ENCODE data around the gene CARS1.

Gene CARS1

GRCh38 chr11:2999464-2999998, 57.7 kb downstream of the CARS1 start:
- peaks cover 39% of the 10 kb centered on the region for H3K36me3 Mint-ChIP-seq (ENCODE audit: insufficient read depth)
- no peaks in the 10 kb centered on the region for H3K27me3 Mint-ChIP-seq
- DNase-seq (no peak), ATAC-seq (replicated peaks) (no peak)
- peaks cover 0 to 5% of the 10 kb centered on the region in 2 donors for H3K4me1 Mint-ChIP-seq (ENCODE audit: low read depth in 2 of 2)
- no peak overlapping the region for H3K27ac Mint-ChIP-seq
- no peak overlapping the region for H3K4me3 Mint-ChIP-seq
- H3K9me3 Mint-ChIP-seq, result no peaks in the 10 kb centered on the region

- Mint-ChIP-seq H3K27me3 (no peaks in the 10 kb centered on the region), H3K4me3 (no peak overlapping the region), H3K27ac (no peak overlapping the region), H3K9me3 (no peaks in the 10 kb centered on the region), H3K36me3 (ENCODE audit: insufficient read depth) (peaks cover 26% of the 10 kb centered on the region), H3K4me1 (ENCODE audit: low read depth in 2 of 2) (peaks cover 0 to 5% of the 10 kb centered on the region in 2 donors)
- ATAC-seq (replicated peaks), result no peak
- DNase-seq, result no peak
Measured at GRCh38 chr11:2998073-2998850, 59.0 kb downstream of the CARS1 start.

- peaks cover 6 to 8% of the 10 kb centered on the region in 2 donors for H3K4me1 Mint-ChIP-seq (ENCODE audit: low read depth in 2 of 2)
- no peak for DNase-seq
- no peak overlapping the region for H3K27ac Mint-ChIP-seq
- H3K4me3 Mint-ChIP-seq, result no peak overlapping the region
- H3K27me3 Mint-ChIP-seq, result no peaks in the 10 kb centered on the region
- H3K9me3 Mint-ChIP-seq, result no peaks in the 10 kb centered on the region
- no peak for ATAC-seq (replicated peaks)
- peaks cover 26% of the 10 kb centered on the region for H3K36me3 Mint-ChIP-seq (ENCODE audit: insufficient read depth)
Measured at GRCh38 chr11:2997406-2997805, 59.8 kb downstream of the CARS1 start.

- ATAC-seq (replicated peaks) (no peak), DNase-seq (no peak)
- peaks cover 6 to 8% of the 10 kb centered on the region in 2 donors for H3K4me1 Mint-ChIP-seq (ENCODE audit: low read depth in 2 of 2)
- peaks cover 30% of the 10 kb centered on the region for H3K36me3 Mint-ChIP-seq (ENCODE audit: insufficient read depth)
- H3K27me3 Mint-ChIP-seq, result no peaks in the 10 kb centered on the region
- H3K27ac Mint-ChIP-seq, result no peak overlapping the region
- H3K9me3 Mint-ChIP-seq, result no peaks in the 10 kb centered on the region
- no peak overlapping the region for H3K4me3 Mint-ChIP-seq
Measured at GRCh38 chr11:2996976-2997375, 60.2 kb downstream of the CARS1 start.

- Mint-ChIP-seq H3K4me1 (ENCODE audit: low read depth in 2 of 2) (peaks cover 6 to 9% of the 10 kb centered on the region in 2 donors), H3K9me3 (no peaks in the 10 kb centered on the region), H3K27me3 (no peaks in the 10 kb centered on the region), H3K27ac (no peak overlapping the region), H3K36me3 (ENCODE audit: insufficient read depth) (peaks cover 29% of the 10 kb centered on the region), H3K4me3 (no peak overlapping the region)
- DNase-seq (no peak), ATAC-seq (replicated peaks) (no peak)
Measured at GRCh38 chr11:2995893-2996554, 61.2 kb downstream of the CARS1 start.

- Mint-ChIP-seq H3K27ac (no peak overlapping the region), H3K4me1 (ENCODE audit: low read depth in 2 of 2) (peaks cover 15 to 18% of the 10 kb centered on the region in 2 donors), H3K9me3 (no peaks in the 10 kb centered on the region), H3K27me3 (no peaks in the 10 kb centered on the region), H3K4me3 (no peak overlapping the region), H3K36me3 (ENCODE audit: insufficient read depth) (peaks cover 28% of the 10 kb centered on the region)
- ATAC-seq (replicated peaks), result no peak
- DNase-seq, result no peak
Measured at GRCh38 chr11:2995031-2995561, 62.1 kb downstream of the CARS1 start.

GRCh38 chr11:2994336-2994730, 62.9 kb downstream of the CARS1 start:
- Mint-ChIP-seq H3K4me1 (ENCODE audit: low read depth in 2 of 2) (peaks cover 18 to 25% of the 10 kb centered on the region in 2 donors), H3K9me3 (no peaks in the 10 kb centered on the region), H3K36me3 (ENCODE audit: insufficient read depth) (peaks cover 28% of the 10 kb centered on the region), H3K4me3 (no peak overlapping the region), H3K27ac (no peak overlapping the region), H3K27me3 (no peaks in the 10 kb centered on the region)
- DNase-seq, result no peak
- ATAC-seq (replicated peaks), result no peak

GRCh38 chr11:2992997-2993325, 64.3 kb downstream of the CARS1 start:
- Mint-ChIP-seq H3K4me1 (ENCODE audit: low read depth in 2 of 2) (peaks cover 27 to 38% of the 10 kb centered on the region in 2 donors), H3K9me3 (no peaks in the 10 kb centered on the region), H3K36me3 (ENCODE audit: insufficient read depth) (peaks cover 25% of the 10 kb centered on the region), H3K27ac (peak overlapping the region in 1 of 2 donors; percentile 94), H3K4me3 (peak overlapping the region; percentile 94 to 98), H3K27me3 (no peaks in the 10 kb centered on the region)
- ATAC-seq (replicated peaks) (no peak), DNase-seq (no peak)

- ATAC-seq (replicated peaks) (peak; percentile 87), DNase-seq (peak; percentile 92 to 94 (median 93))
- H3K27ac Mint-ChIP-seq, result peak within 1 kb of the TSS; percentile 94 to 98
- no peaks in the 10 kb centered on the region for H3K9me3 Mint-ChIP-seq
- H3K27me3 Mint-ChIP-seq, result no peaks in the 10 kb centered on the region
- H3K4me1 Mint-ChIP-seq (ENCODE audit: low read depth in 2 of 2), result peaks cover 30 to 41% of the 10 kb centered on the region in 2 donors
- peak within 1 kb of the TSS; percentile 94 to 98 for H3K4me3 Mint-ChIP-seq
- H3K36me3 Mint-ChIP-seq (ENCODE audit: insufficient read depth), result peaks cover 25% of the 10 kb centered on the region
Measured at GRCh38 chr11:2992234-2992996, 64.8 kb downstream of the CARS1 start, which contains the start of gene NAP1L4. Gene NAP1L4, minus strand, starts transcription at chr11:2992329. Its CDS starts 13,109 bp downstream, at chr11:2979220.

GRCh38 chr11:2991452-2992233, 65.6 kb downstream of the CARS1 start:
- Mint-ChIP-seq H3K27ac (peak overlapping the region; percentile 94 to 98), H3K36me3 (ENCODE audit: insufficient read depth) (peaks cover 21% of the 10 kb centered on the region), H3K9me3 (no peaks in the 10 kb centered on the region), H3K27me3 (no peaks in the 10 kb centered on the region), H3K4me3 (peak overlapping the region; percentile 94 to 98), H3K4me1 (ENCODE audit: low read depth in 2 of 2) (peaks cover 35 to 44% of the 10 kb centered on the region in 2 donors)
- DNase-seq (peak in 1 of 3 experiments; percentile 31), ATAC-seq (replicated peaks) (peak; percentile 55)

- Mint-ChIP-seq H3K36me3 (ENCODE audit: insufficient read depth) (peaks cover 26% of the 10 kb centered on the region), H3K27ac (peak overlapping the region; percentile 94 to 98), H3K4me3 (peak overlapping the region; percentile 94 to 98), H3K27me3 (no peaks in the 10 kb centered on the region), H3K9me3 (no peaks in the 10 kb centered on the region), H3K4me1 (ENCODE audit: low read depth in 2 of 2) (peaks cover 38 to 44% of the 10 kb centered on the region in 2 donors)
- no peak for ATAC-seq (replicated peaks)
- no peak for DNase-seq
Measured at GRCh38 chr11:2990617-2991451, 66.4 kb downstream of the CARS1 start.

- Mint-ChIP-seq H3K4me3 (peak overlapping the region; percentile 94 to 98), H3K36me3 (ENCODE audit: insufficient read depth) (peaks cover 28% of the 10 kb centered on the region), H3K27me3 (no peaks in the 10 kb centered on the region), H3K27ac (peak overlapping the region; percentile 94 to 98), H3K9me3 (no peaks in the 10 kb centered on the region), H3K4me1 (ENCODE audit: low read depth in 2 of 2) (peaks cover 40 to 47% of the 10 kb centered on the region in 2 donors)
- DNase-seq (no peak), ATAC-seq (replicated peaks) (no peak)
Measured at GRCh38 chr11:2989551-2989950, 67.7 kb downstream of the CARS1 start.
